Choroid plexus epithelial cell (primary cell): ENCODE measurements around the gene ATG10.

Source experiments
- DNase-seq: peaks from one replicate; pipeline ENCODE4 v3.0.0-alpha.2; 2010; ENCODE audit warnings: low read depth
- H3K4me3 ChIP-seq: 2 replicates; pipeline ENCODE4 v1.5.1; 2011; ENCODE audit warnings: low read depth, mild to moderate bottlenecking, control low read depth, low read length, moderate library complexity
- TF ChIP-seq, protein P1 (sequence below): conservative IDR thresholded peaks from 2 replicates; pipeline ENCODE4 v1.5.1; 2011; ENCODE audit warnings: low read depth, mild to moderate bottlenecking, control low read depth, inconsistent platforms, low read length, moderate library complexity

ATG10 gene

DNA sequence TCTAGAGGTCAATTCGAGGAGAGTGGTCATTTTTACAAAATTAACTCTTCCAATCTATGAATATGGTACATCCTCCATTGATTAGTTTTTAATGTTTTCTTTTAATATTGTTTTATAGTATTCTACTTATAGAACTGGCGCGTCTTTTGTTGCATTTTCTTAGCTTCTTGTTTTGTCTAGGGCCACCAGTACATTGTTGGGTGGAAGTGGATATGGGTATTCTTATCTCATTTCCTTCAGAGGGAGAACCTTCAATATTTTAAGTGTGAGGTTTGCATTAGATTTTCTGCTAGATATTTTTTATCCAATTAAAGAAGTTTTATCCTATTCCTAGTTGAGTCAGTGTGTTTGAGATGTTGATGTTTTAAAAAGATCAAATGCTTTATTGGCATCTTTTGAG is 236.5 kb downstream of the ATG10 start:
- no peak overlapping the region for H3K4me3 ChIP-seq
- TF ChIP-seq, protein P1, sequence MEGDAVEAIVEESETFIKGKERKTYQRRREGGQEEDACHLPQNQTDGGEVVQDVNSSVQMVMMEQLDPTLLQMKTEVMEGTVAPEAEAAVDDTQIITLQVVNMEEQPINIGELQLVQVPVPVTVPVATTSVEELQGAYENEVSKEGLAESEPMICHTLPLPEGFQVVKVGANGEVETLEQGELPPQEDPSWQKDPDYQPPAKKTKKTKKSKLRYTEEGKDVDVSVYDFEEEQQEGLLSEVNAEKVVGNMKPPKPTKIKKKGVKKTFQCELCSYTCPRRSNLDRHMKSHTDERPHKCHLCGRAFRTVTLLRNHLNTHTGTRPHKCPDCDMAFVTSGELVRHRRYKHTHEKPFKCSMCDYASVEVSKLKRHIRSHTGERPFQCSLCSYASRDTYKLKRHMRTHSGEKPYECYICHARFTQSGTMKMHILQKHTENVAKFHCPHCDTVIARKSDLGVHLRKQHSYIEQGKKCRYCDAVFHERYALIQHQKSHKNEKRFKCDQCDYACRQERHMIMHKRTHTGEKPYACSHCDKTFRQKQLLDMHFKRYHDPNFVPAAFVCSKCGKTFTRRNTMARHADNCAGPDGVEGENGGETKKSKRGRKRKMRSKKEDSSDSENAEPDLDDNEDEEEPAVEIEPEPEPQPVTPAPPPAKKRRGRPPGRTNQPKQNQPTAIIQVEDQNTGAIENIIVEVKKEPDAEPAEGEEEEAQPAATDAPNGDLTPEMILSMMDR, result no peak
- no peak for DNase-seq

DNA sequence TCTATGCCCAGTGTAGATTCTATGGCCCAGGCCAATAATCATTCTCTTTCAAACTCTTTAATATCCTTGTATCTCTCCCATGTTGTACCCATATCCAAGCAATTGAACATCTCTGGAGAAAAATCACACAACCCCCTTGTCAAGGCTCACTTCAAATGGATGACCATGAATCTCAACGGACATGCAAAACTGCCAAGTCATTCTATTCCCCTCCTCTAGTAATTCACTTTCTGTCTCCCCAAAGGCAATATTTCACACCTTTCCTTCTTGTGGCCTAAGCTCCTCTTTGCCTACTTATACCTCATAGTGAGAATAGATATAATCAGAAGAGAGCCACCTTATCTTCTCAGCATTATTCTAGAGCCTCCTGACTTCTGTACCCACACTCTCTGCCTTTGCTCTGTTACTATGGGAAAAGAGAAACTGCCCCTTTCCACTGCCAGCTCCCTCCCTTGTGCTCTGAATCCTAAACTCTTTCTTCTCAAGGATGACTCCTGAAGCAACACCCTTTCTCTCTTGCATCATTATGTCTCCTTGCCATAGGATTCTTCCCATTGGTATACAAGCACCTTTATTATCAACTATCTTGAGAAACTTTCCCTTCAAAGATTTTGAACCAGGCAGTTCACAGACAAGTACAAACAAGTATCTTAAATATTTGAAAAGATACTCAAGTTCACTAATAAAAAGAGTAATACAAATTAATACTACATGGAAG is 240.2 kb downstream of the ATG10 start:
- H3K4me3 ChIP-seq, result no peak overlapping the region
- TF ChIP-seq, protein P1, result no peak
- DNase-seq, result no peak

DNA sequence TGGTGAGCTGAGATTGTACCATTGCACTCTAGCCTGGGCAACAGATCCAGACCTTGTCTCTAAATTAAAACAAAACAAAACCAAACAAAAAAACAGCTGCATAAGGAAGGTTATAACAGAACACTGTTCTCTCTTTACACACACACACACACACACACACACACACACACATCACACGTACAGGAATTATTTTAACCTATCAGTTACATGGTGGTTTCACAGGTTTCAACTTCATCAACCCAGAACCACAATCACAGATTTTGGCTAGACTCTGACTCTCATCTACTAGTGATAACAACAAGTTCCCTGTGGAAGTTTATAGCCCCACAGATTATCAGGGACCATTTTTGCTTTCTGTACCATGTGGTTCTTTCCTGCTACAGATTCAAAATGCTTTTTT is 246.1 kb downstream of the ATG10 start:
- TF ChIP-seq, protein P1, result no peak
- no peak overlapping the region for H3K4me3 ChIP-seq
- no peak for DNase-seq

DNA sequence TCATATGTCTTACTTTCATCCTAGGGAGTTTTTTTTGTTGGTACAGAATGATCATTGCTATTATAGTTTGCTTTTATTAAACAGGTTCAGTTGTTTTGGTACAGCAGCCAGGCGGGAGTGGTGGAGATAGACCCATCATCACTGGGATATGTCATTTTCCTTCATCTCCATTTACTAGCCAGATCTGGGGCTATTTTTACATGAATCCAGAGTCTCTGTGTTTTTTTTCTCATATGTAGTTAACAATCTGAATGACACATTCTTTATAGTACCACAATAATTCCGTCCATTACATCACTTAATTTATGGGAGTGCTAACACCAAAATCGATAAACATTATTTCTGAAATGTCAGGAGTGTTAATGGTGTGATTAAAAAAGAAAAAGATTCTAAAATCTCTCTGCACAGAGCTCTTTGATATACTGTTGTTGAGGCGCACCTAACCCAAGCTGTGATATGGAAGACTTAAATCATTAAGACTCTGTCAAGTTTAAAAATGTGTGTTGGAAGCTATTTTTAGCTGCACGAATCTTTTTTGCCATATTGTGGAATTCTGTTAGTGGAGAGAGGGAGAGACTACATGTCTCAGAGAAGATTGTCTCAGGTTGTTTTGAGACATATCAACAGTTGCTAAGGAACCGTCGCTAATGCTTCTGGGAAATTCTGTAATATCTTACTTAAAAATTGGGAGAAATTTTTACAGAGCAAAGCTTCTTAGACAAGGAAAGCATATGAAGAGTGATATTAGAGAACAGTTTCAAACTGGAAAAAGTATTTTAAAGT is 246.7 kb downstream of the ATG10 start:
- TF ChIP-seq, protein P1, result no peak
- DNase-seq, result peak; percentile 13
- H3K4me3 ChIP-seq, result no peak overlapping the region

DNA sequence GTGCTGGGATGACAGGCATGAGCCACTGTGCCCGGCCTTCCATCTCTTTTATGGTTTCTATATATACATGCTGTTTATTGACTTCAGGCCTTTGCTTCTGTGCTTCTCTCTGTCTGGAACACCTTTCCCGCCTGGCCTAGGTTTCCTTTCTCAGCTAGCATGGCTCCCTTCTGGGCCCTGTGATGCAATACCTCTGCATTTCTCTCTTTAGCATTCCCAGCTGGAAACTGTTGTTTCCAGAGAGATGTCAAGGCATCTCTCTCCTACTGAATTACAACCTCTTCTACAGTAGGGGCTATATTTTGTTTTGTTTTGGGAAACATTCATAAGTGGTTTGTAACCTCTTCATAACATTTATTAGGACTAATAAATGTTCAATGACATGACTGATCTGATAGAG is 249.2 kb downstream of the ATG10 start:
- TF ChIP-seq, protein P1, result no peak
- DNase-seq, result peak; percentile 7
- H3K4me3 ChIP-seq, result no peak overlapping the region

DNA sequence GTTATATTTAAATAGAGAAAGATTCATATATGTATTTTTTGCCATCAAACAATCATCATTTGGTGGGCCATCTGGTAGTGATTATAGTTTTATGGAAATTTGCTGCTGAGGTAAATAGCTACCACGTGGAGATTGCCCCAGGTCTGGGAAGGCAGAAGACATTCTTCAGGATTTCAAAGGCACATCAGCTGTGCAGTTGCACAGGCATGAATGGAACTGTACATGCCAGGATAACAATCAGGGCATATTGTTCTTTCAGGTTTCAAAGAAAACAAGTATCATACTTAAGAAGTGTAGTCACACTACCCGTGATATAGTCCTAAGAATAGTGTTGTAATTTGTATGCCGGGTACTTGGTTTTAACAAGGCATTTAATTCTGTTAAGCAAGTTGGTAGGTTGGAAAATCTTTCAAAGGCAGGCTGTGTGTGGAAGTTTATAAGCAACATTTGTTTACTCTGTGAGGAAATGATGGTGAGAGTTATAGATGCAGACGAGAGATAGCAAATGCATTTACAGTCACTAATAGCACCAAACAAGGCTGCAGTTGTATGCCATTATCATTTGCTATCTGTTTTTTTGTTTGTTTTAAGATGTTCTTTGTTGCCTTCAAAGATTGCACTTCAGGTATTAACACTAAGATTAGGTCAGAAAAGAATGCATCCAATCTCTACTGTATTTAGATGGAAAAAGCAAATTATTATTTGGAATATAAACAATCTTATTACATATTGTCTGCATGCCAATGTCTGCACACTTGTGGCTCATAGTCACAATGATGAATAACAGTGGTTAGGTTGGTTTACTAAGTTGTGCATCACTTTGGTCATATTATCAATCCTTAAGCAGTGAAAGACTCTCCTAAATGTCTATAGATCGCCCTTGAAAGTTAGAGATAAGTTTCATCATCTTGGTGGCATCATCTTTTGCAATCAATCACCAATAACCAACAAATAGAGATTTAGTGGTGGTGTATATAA is 251.1 kb downstream of the ATG10 start:
- DNase-seq, result peak; percentile 29
- H3K4me3 ChIP-seq, result no peak overlapping the region
- TF ChIP-seq, protein P1, result no peak
